ENCODE results near the gene RPEL1. TPM values are rescaled to one million over a fixed set of nuclear protein-coding genes. Genes with fewer than 3 reads are reported as not detected.

RPEL1 gene
- total RNA-seq, 1 donor from 2014 or later: not detected

GRCh38 chr10:103276251-103276895 is 30.7 kb downstream of the RPEL1 start:
- H3K9me3 Mint-ChIP-seq: peaks cover 5% of the 10 kb centered on the region
- H3K27ac Mint-ChIP-seq: peak overlapping the region; percentile 52
- peaks cover 73% of the 10 kb centered on the region for H3K27me3 Mint-ChIP-seq
- DNase-seq (ENCODE audit: extremely low spot score, unreplicated experiment): no peak
- peaks cover 5% of the 10 kb centered on the region for H3K4me1 Mint-ChIP-seq (ENCODE audit: unreplicated experiment)
- no peak for TF ChIP-seq CTCF (conservative IDR thresholded peaks at IDR 0.05)
- peak overlapping the region; percentile 83 for H3K4me3 Mint-ChIP-seq
- H3K36me3 Mint-ChIP-seq: peaks cover 4% of the 10 kb centered on the region

- Mint-ChIP-seq H3K4me1 (ENCODE audit: unreplicated experiment) (peaks cover 11% of the 10 kb centered on the region), H3K9me3 (peaks cover 5% of the 10 kb centered on the region), H3K27ac (peak within 1 kb of the TSS; percentile 52), H3K27me3 (peaks cover 74% of the 10 kb centered on the region), H3K36me3 (peaks cover 4% of the 10 kb centered on the region), H3K4me3 (peak within 1 kb of the TSS; percentile 83)
- peak; percentile 18 for TF ChIP-seq CTCF (conservative IDR thresholded peaks at IDR 0.05)
- DNase-seq (ENCODE audit: extremely low spot score, unreplicated experiment): peak; percentile 71
Observed at GRCh38 chr10:103276896-103277712, 31.4 kb downstream of the RPEL1 start, which contains the start of gene INA. Gene INA, plus strand, starts transcription at chr10:103277138. Its CDS starts 74 bp downstream, at chr10:103277212.

GRCh38 chr10:103277713-103278536 is 32.2 kb downstream of the RPEL1 start:
- Mint-ChIP-seq H3K27ac (no peak overlapping the region), H3K4me3 (peak overlapping the region; percentile 90), H3K27me3 (peaks cover 73% of the 10 kb centered on the region), H3K9me3 (peaks cover 5% of the 10 kb centered on the region), H3K36me3 (peaks cover 4% of the 10 kb centered on the region), H3K4me1 (ENCODE audit: unreplicated experiment) (peaks cover 11% of the 10 kb centered on the region)
- TF ChIP-seq CTCF (conservative IDR thresholded peaks at IDR 0.05): no peak
- no peak for DNase-seq (ENCODE audit: extremely low spot score, unreplicated experiment)

GRCh38 chr10:103278537-103278823 is 32.8 kb downstream of the RPEL1 start:
- Mint-ChIP-seq H3K36me3 (peaks cover 4% of the 10 kb centered on the region), H3K4me1 (ENCODE audit: unreplicated experiment) (peaks cover 11% of the 10 kb centered on the region), H3K4me3 (peak overlapping the region; percentile 90), H3K27ac (peak overlapping the region; percentile 70), H3K27me3 (peaks cover 71% of the 10 kb centered on the region), H3K9me3 (peaks cover 5% of the 10 kb centered on the region)
- no peak for TF ChIP-seq CTCF (conservative IDR thresholded peaks at IDR 0.05)
- DNase-seq (ENCODE audit: extremely low spot score, unreplicated experiment): no peak

GRCh38 chr10:103278862-103279298 is 33.2 kb downstream of the RPEL1 start:
- no peak for TF ChIP-seq CTCF (conservative IDR thresholded peaks at IDR 0.05)
- H3K4me1 Mint-ChIP-seq (ENCODE audit: unreplicated experiment): peaks cover 11% of the 10 kb centered on the region
- peak overlapping the region; percentile 70 for H3K27ac Mint-ChIP-seq
- H3K36me3 Mint-ChIP-seq: peaks cover 4% of the 10 kb centered on the region
- peaks cover 5% of the 10 kb centered on the region for H3K9me3 Mint-ChIP-seq
- peak; percentile 79 for DNase-seq (ENCODE audit: extremely low spot score, unreplicated experiment)
- peaks cover 67% of the 10 kb centered on the region for H3K27me3 Mint-ChIP-seq
- peak overlapping the region; percentile 90 for H3K4me3 Mint-ChIP-seq
